H9 (cell line): Measurements from ENCODE around the gene SCRN1. TPM values are rescaled to one million over a fixed set of nuclear protein-coding genes. Genes with fewer than 3 reads are reported as not detected.

ENCODE experiments used
- DNase-seq: peaks from one replicate; pipeline ENCODE4 v3.0.0-alpha.2; 2017
- H2AFZ ChIP-seq: one replicate; pipeline ENCODE4 v1.6.1; 2013; ENCODE audit warnings: mild to moderate bottlenecking, low read length, control low read depth, moderate library complexity
- H2AK5ac ChIP-seq: 2 replicates; pipeline ENCODE4 v1.6.1; 2013; ENCODE audit warnings: low read length, control low read depth, mixed read lengths; ENCODE audit not compliant: insufficient read length
- H2BK120ac ChIP-seq: one replicate; pipeline ENCODE4 v1.6.1; 2013; ENCODE audit warnings: low read depth, mild to moderate bottlenecking, low read length, control low read depth, inconsistent platforms; ENCODE audit not compliant: poor library complexity, severe bottlenecking
- H2BK12ac ChIP-seq: 2 replicates; pipeline ENCODE4 v1.6.1; 2013; ENCODE audit warnings: low read length, control low read depth, mixed read lengths, low read depth; ENCODE audit not compliant: insufficient read length
- H2BK15ac ChIP-seq: 2 replicates; pipeline ENCODE4 v1.6.1; 2013; ENCODE audit warnings: low read depth, low read length, control low read depth
- H2BK20ac ChIP-seq: one replicate; pipeline ENCODE4 v1.6.1; 2013; ENCODE audit warnings: low read depth, mild to moderate bottlenecking, low read length, control low read depth, inconsistent platforms; ENCODE audit not compliant: poor library complexity, severe bottlenecking
- H2BK5ac ChIP-seq: 2 replicates; pipeline ENCODE4 v1.6.1; 2013; ENCODE audit warnings: low read length, control low read depth, mixed read lengths; ENCODE audit not compliant: insufficient read length
- H3K14ac ChIP-seq: 2 replicates; pipeline ENCODE4 v1.6.1; 2013; ENCODE audit warnings: low read length, control low read depth; ENCODE audit not compliant: insufficient read depth
- H3K18ac ChIP-seq: 2 replicates; pipeline ENCODE4 v1.6.1; 2013; ENCODE audit warnings: low read depth, mild to moderate bottlenecking, mixed read lengths, low read length, control low read depth; ENCODE audit not compliant: insufficient read length
- H3K23ac ChIP-seq: 2 replicates; pipeline ENCODE4 v1.6.1; 2013; ENCODE audit warnings: low read length, control low read depth, mixed read lengths, low read depth; ENCODE audit not compliant: insufficient read length
- H3K23me2 ChIP-seq: 2 replicates; pipeline ENCODE4 v1.6.1; 2013; ENCODE audit warnings: low read depth, mild to moderate bottlenecking, mixed read lengths, low read length, control low read depth; ENCODE audit not compliant: insufficient read length, poor library complexity, severe bottlenecking
- H3K27ac ChIP-seq: 2 replicates; pipeline ENCODE4 v1.5.1; 2013; ENCODE audit warnings: low read length, control low read depth, mixed read lengths, low read depth; ENCODE audit not compliant: insufficient read length
- H3K27me3 ChIP-seq: 2 replicates; pipeline ENCODE4 v1.6.1; 2013; ENCODE audit warnings: low read length, control low read depth, inconsistent platforms; ENCODE audit not compliant: insufficient read depth
- H3K4ac ChIP-seq: 2 replicates; pipeline ENCODE4 v1.6.1; 2013; ENCODE audit warnings: low read depth, mild to moderate bottlenecking, control low read depth, inconsistent platforms, low read length, moderate library complexity
- H3K4me1 ChIP-seq: 2 replicates; pipeline ENCODE4 v1.6.1; 2013; ENCODE audit warnings: low read length, control low read depth, inconsistent platforms; ENCODE audit not compliant: insufficient read depth
- H3K4me2 ChIP-seq: 2 replicates; pipeline ENCODE4 v1.6.1; 2013; ENCODE audit warnings: low read length, control low read depth, mixed read lengths; ENCODE audit not compliant: insufficient read length, insufficient read depth
- H3K56ac ChIP-seq: 2 replicates; pipeline ENCODE4 v1.6.1; 2013; ENCODE audit warnings: low read depth, mild to moderate bottlenecking, mixed read lengths, low read length, control low read depth; ENCODE audit not compliant: insufficient read length
- H3K79me1 ChIP-seq: 2 replicates; pipeline ENCODE4 v1.6.1; 2013; ENCODE audit warnings: low read depth, mild to moderate bottlenecking, moderate library complexity, low read length, control low read depth, inconsistent platforms; ENCODE audit not compliant: insufficient read depth, poor library complexity, severe bottlenecking
- H3K79me2 ChIP-seq: 2 replicates; pipeline ENCODE4 v1.6.1; 2013; ENCODE audit warnings: low read length, control low read depth, inconsistent platforms; ENCODE audit not compliant: insufficient read depth
- H3K9ac ChIP-seq: 2 replicates; pipeline ENCODE4 v1.6.1; 2013; ENCODE audit warnings: low read length, control low read depth, mixed read lengths; ENCODE audit not compliant: insufficient read length; ENCODE audit errors: extremely low read depth
- H3K9me3 ChIP-seq: one replicate; pipeline ENCODE4 v1.6.1; 2013; ENCODE audit warnings: low read depth, low read length, inconsistent platforms; ENCODE audit not compliant: control insufficient read depth
- H3T11ph ChIP-seq: one replicate; pipeline ENCODE4 v1.6.1; 2013; ENCODE audit warnings: mild to moderate bottlenecking, low read length, control low read depth, inconsistent platforms
- H4K20me1 ChIP-seq: one replicate; pipeline ENCODE4 v1.6.1; 2013; ENCODE audit not compliant: control insufficient read depth, insufficient read length, insufficient read depth
- H4K5ac ChIP-seq: 2 replicates; pipeline ENCODE4 v1.6.1; 2013; ENCODE audit warnings: low read depth, mild to moderate bottlenecking, mixed read lengths, low read length, control low read depth; ENCODE audit not compliant: insufficient read length
- H4K8ac ChIP-seq: replicated peaks from 2 replicates; pipeline ENCODE4 v1.6.1; 2013; ENCODE audit warnings: low read length, control low read depth, mixed read lengths, low read depth; ENCODE audit not compliant: insufficient read length
- H4K91ac ChIP-seq: 2 replicates; pipeline ENCODE4 v1.6.1; 2013; ENCODE audit warnings: low read depth, mild to moderate bottlenecking, moderate library complexity, mixed read lengths, low read length, control low read depth; ENCODE audit not compliant: insufficient read length
- H3K27ac Mint-ChIP-seq, 3 experiments: 2 replicates in 2 of 3; 3 replicates in 1 of 3; pipeline ENCODE4 v1.8.0; 2020 to 2021; ENCODE audit warnings: mixed read lengths in 3 of 3, mild to moderate bottlenecking in 1 of 3, moderate library complexity in 1 of 3
- H3K27me3 Mint-ChIP-seq: 2 replicates; pipeline ENCODE4 v1.8.0; 2021; ENCODE audit warnings: low read depth, mild to moderate bottlenecking, moderate library complexity, mixed read lengths
- H3K36me3 Mint-ChIP-seq, 3 experiments: 2 replicates in 2 of 3; 3 replicates in 1 of 3; pipeline ENCODE4 v1.8.0; 2020 to 2021; ENCODE audit warnings: low read depth in 3 of 3, mixed read lengths in 3 of 3; ENCODE audit not compliant: insufficient read depth in 1 of 3
- H3K4me1 Mint-ChIP-seq, 2 experiments: 2 replicates each; pipeline ENCODE4 v1.8.0; 2020; ENCODE audit warnings: mixed read lengths in 2 of 2
- H3K4me3 Mint-ChIP-seq, 2 experiments: 2 replicates in 1 of 2; 3 replicates in 1 of 2; pipeline ENCODE4 v1.8.0; 2020 to 2021; ENCODE audit warnings: mild to moderate bottlenecking in 2 of 2, mixed read lengths in 2 of 2, moderate library complexity in 1 of 2
- H3K9me3 Mint-ChIP-seq, 2 experiments: 2 replicates in 1 of 2; 3 replicates in 1 of 2; pipeline ENCODE4 v1.8.0; 2020; ENCODE audit warnings: mild to moderate bottlenecking in 2 of 2, mixed read lengths in 2 of 2, moderate library complexity in 1 of 2
- WGBS: extraction: QIAGEN DNeasy Blood & Tissue Kit; methylation state at CpG from one replicate; pipeline ENCODE4 v1.1.7; 2013; ENCODE audit warnings: missing lambda C conversion rate, low lambda C conversion rate, mixed read lengths; ENCODE audit not compliant: insufficient read length; ENCODE audit errors: extremely low coverage; 5-methylcytosine and 5-hydroxymethylcytosine counted together
- total RNA-seq: library from RNA; stranded (reverse); gene quantifications from 2 replicates; pipeline ENCODE4 v1.2.1, GENCODE V29; 2021
- TF ChIP-seq, protein P1 (sequence below): fragments of 200-600 bp; sonication (generic); conservative IDR thresholded peaks from 3 replicates; pipeline ENCODE4 v1.8.0; 2021; ENCODE audit warnings: antibody characterized with exemption, mild to moderate bottlenecking

Gene SCRN1
- total RNA-seq, 1 experiment from 2014 or later: 101 TPM

DNA sequence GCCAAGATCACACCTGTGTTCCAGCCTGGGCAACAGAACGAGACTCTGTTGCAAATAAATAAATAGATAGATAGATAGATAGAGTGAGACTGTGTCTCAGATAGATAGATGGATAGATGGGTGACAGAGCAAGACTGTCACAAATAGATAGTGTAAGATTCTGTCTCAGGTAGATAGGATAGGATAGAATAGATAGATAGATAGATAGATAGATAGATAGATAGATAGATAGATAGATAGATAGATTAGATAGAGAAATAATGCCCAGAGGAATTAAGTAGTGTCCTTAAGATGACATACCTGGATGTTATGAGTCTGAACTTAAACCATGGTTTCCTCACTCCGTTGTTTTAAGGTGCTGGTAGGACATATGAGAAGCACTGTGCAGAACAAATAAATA, 46.6 kb upstream of the SCRN1 start:
- H3K9me3 Mint-ChIP-seq: no peaks in the 10 kb centered on the region; a peak in 1 of 5 replicates
- Histone ChIP-seq H4K91ac (no peak overlapping the region), H2AFZ (no peak overlapping the region), H2BK12ac (no peak overlapping the region), H3K27ac (no peak overlapping the region), H3K23me2 (no peaks in the 10 kb centered on the region), H2BK20ac (no peak overlapping the region), H3K4me1 (peaks cover 5% of the 10 kb centered on the region; the same call in 1 of the 2 replicates), H3K27me3 (no peaks in the 10 kb centered on the region), H3T11ph (no peak overlapping the region), H3K4me2 (no peak overlapping the region), H3K18ac (no peak overlapping the region), H3K4ac (no peak overlapping the region), H2BK15ac (no peak overlapping the region), H3K9me3 (no peaks in the 10 kb centered on the region), H3K23ac (no peak overlapping the region), H4K20me1 (no peaks in the 10 kb centered on the region), H4K8ac (no peak overlapping the region), H2BK5ac (no peak overlapping the region), H4K5ac (no peak overlapping the region), H2BK120ac (no peak overlapping the region), H3K9ac (no peak overlapping the region), H3K56ac (no peak overlapping the region), H3K79me1 (peaks cover 12% of the 10 kb centered on the region), H3K79me2 (peaks cover 6% of the 10 kb centered on the region; the same call in 1 of the 2 replicates), H3K14ac (no peak overlapping the region), H2AK5ac (no peak overlapping the region)
- no peaks in the 10 kb centered on the region for H3K27me3 Mint-ChIP-seq
- peaks cover 0 to 6% (median 5%) of the 10 kb centered on the region in 3 experiments; a peak in 4 of 7 replicates for H3K36me3 Mint-ChIP-seq
- H3K27ac Mint-ChIP-seq: no peak overlapping the region
- no peak for DNase-seq
- H3K4me3 Mint-ChIP-seq: no peak overlapping the region
- TF ChIP-seq, protein P1, sequence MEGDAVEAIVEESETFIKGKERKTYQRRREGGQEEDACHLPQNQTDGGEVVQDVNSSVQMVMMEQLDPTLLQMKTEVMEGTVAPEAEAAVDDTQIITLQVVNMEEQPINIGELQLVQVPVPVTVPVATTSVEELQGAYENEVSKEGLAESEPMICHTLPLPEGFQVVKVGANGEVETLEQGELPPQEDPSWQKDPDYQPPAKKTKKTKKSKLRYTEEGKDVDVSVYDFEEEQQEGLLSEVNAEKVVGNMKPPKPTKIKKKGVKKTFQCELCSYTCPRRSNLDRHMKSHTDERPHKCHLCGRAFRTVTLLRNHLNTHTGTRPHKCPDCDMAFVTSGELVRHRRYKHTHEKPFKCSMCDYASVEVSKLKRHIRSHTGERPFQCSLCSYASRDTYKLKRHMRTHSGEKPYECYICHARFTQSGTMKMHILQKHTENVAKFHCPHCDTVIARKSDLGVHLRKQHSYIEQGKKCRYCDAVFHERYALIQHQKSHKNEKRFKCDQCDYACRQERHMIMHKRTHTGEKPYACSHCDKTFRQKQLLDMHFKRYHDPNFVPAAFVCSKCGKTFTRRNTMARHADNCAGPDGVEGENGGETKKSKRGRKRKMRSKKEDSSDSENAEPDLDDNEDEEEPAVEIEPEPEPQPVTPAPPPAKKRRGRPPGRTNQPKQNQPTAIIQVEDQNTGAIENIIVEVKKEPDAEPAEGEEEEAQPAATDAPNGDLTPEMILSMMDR: no peak
- WGBS: no CpG with 5 or more reads among the region's 2 CpGs
- H3K4me1 Mint-ChIP-seq: peaks cover 9 to 17% of the 10 kb centered on the region in 2 experiments
